ENCODE results near the gene ATAD3C. TPM values are rescaled to one million over a fixed set of nuclear protein-coding genes. Genes with fewer than 3 reads are reported as not detected.
"Not testable (repeated sequence)": the region's sequence is repeated elsewhere in the genome, so short reads cannot be mapped to it uniquely, and the experiment has no call there.

ATAD3C gene
- total RNA-seq, 1 donor from 2014 or later: 1.6 TPM

GRCh38 chr1:1479547-1480487 is 30.3 kb downstream of the ATAD3C start:
- no peaks in the 10 kb centered on the region for H3K27me3 Mint-ChIP-seq
- DNase-seq (ENCODE audit: low spot score, unreplicated experiment): no peak
- no peak overlapping the region for H3K4me3 Mint-ChIP-seq (ENCODE audit: low read depth)
- TF ChIP-seq, protein P1, sequence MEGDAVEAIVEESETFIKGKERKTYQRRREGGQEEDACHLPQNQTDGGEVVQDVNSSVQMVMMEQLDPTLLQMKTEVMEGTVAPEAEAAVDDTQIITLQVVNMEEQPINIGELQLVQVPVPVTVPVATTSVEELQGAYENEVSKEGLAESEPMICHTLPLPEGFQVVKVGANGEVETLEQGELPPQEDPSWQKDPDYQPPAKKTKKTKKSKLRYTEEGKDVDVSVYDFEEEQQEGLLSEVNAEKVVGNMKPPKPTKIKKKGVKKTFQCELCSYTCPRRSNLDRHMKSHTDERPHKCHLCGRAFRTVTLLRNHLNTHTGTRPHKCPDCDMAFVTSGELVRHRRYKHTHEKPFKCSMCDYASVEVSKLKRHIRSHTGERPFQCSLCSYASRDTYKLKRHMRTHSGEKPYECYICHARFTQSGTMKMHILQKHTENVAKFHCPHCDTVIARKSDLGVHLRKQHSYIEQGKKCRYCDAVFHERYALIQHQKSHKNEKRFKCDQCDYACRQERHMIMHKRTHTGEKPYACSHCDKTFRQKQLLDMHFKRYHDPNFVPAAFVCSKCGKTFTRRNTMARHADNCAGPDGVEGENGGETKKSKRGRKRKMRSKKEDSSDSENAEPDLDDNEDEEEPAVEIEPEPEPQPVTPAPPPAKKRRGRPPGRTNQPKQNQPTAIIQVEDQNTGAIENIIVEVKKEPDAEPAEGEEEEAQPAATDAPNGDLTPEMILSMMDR (IDR thresholded peaks at IDR 0.05; ENCODE audit: unreplicated experiment): no peak
- peaks cover 5% of the 10 kb centered on the region for H3K36me3 Mint-ChIP-seq (ENCODE audit: insufficient read depth)
- no peaks in the 10 kb centered on the region for H3K4me1 Mint-ChIP-seq (ENCODE audit: low read depth)
- H3K9me3 Mint-ChIP-seq (ENCODE audit: low read depth): no peaks in the 10 kb centered on the region
- no peak overlapping the region for H3K27ac Mint-ChIP-seq

DNA sequence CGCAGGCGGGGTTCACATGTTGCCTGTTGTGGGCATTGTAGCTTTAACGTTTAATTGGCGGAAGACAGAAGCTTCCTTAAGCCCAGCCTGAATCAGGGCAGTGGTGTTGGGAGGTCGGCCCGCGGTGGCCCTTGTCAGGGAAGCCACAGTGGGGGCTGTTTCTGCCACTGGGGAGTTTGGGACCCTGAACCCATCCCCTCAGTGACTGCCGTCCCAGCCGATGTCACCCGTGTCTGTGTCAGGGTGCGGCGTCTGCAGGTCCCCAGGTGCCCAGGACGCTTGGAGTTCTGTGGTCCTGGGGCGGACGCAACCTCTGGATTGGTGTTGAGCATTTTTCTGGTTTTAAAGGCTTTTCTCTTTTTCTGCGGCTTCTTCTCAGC is 31.0 kb downstream of the ATAD3C start:
- H3K9me3 Mint-ChIP-seq (ENCODE audit: low read depth); H3K27ac Mint-ChIP-seq; H3K4me1 Mint-ChIP-seq (ENCODE audit: low read depth); H3K27me3 Mint-ChIP-seq; DNase-seq (ENCODE audit: low spot score, unreplicated experiment); H3K4me3 Mint-ChIP-seq (ENCODE audit: low read depth); H3K36me3 Mint-ChIP-seq (ENCODE audit: insufficient read depth): not testable (repeated sequence)

DNA sequence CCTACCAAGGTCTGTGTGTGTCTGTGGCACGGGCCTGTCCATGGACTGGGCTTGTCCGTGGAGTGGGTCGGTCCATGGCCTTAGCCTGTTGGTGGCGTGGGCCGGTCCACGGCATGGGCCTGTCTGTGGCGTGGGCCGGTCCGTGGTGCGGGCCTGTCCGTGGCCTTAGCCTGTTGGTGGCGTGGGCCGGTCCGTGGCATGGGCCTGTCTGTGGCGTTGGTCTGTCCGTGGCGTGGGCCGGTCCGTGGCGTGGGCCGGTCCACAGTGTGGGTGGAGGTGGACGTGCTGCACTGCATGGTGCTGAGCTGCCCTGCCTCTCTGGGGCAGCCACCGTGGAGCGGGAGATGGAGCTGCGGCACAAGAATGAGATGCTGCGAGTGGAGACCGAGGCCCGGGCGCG is 32.3 kb downstream of the ATAD3C start:
- not testable (repeated sequence) for H3K4me3 Mint-ChIP-seq (ENCODE audit: low read depth); H3K36me3 Mint-ChIP-seq (ENCODE audit: insufficient read depth); H3K27me3 Mint-ChIP-seq; H3K27ac Mint-ChIP-seq; H3K9me3 Mint-ChIP-seq (ENCODE audit: low read depth); DNase-seq (ENCODE audit: low spot score, unreplicated experiment); H3K4me1 Mint-ChIP-seq (ENCODE audit: low read depth)

DNA sequence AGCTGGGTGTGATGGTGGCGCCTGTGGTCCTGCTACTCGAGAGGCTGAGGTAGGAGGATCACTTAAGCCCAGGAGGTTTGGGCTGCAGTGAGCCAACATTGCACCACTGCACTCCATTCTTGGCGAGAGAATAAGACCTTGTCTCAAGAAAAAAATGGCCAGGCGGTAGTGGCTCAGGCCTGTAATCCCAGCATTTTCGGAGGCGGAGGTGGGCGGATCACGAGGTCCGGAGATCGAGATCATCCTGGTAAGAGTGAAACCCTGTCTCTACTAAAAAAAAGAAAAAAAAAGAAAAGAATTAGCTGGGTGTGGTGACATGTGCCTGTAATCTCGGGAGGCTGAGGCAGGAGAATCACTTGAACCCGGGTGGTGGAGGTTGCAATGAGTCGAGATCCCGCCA is 33.4 kb downstream of the ATAD3C start:
- H3K27me3 Mint-ChIP-seq: no peaks in the 10 kb centered on the region
- no peak overlapping the region for H3K4me3 Mint-ChIP-seq (ENCODE audit: low read depth)
- TF ChIP-seq, protein P1 (IDR thresholded peaks at IDR 0.05; ENCODE audit: unreplicated experiment): no peak
- H3K27ac Mint-ChIP-seq: no peak overlapping the region
- no peak for DNase-seq (ENCODE audit: low spot score, unreplicated experiment)
- peaks cover 5% of the 10 kb centered on the region for H3K36me3 Mint-ChIP-seq (ENCODE audit: insufficient read depth)
- H3K9me3 Mint-ChIP-seq (ENCODE audit: low read depth): no peaks in the 10 kb centered on the region
- no peaks in the 10 kb centered on the region for H3K4me1 Mint-ChIP-seq (ENCODE audit: low read depth)

DNA sequence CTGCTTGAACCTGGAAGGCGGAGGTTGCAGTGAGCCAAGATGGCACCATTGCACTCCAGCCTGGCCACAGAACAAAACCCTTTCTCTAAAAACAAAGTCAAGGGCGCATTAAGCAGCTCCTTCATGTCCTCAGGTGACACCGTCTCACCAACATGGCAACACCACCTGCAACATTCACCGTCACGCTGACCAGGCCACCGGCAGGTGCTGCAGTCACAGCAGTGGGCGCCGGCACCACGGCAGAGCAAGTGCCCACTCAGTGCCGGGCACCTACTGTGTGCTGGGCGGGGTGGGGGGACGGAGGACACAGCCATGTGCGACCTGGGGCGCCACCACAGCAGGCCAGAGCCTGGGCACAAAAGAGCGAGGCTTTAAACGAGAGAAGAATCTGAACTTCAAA is 34.2 kb downstream of the ATAD3C start:
- Mint-ChIP-seq H3K27me3 (no peaks in the 10 kb centered on the region), H3K27ac (no peak overlapping the region), H3K4me1 (ENCODE audit: low read depth) (no peaks in the 10 kb centered on the region), H3K36me3 (ENCODE audit: insufficient read depth) (peaks cover 6% of the 10 kb centered on the region), H3K4me3 (ENCODE audit: low read depth) (no peak overlapping the region), H3K9me3 (ENCODE audit: low read depth) (no peaks in the 10 kb centered on the region)
- DNase-seq (ENCODE audit: low spot score, unreplicated experiment): no peak
- TF ChIP-seq, protein P1 (IDR thresholded peaks at IDR 0.05; ENCODE audit: unreplicated experiment): no peak

DNA sequence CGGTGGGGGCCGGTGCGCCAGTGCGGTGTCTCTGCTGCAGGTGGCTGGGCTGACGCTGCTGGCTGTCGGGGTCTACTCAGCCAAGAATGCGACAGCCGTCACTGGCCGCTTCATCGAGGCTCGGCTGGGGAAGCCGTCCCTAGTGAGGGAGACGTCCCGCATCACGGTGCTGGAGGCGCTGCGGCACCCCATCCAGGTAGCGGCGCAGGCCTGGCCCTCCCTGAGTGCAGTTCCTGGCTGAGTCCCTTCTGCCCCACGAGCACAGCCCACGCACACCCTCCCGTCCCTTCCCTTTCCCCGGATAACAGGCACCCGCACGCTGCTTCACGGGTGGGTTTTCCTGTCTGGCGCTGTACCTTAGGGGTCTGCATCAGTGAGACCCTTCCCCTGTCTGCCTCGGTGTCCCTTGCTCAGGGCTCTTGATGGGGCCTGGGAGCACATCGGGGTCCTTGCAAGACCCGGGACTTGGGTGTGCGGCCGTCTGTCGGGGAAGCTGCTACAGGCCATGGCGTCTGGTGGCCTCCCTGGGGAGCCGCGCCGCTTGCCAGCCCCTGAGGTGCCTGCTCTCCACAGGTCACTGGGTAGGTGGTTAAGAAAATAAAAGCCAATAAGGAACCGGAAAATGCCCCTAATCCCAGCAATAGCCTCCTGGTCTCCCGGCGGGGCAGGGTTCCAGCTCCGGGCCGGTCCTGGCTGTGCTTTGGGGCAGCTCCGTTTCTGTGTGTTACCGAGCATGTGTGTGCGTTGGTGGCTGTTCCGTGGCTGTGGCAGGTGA is 35.7 kb downstream of the ATAD3C start:
- H3K4me1 Mint-ChIP-seq (ENCODE audit: low read depth); H3K9me3 Mint-ChIP-seq (ENCODE audit: low read depth); H3K4me3 Mint-ChIP-seq (ENCODE audit: low read depth): not testable (repeated sequence)

DNA sequence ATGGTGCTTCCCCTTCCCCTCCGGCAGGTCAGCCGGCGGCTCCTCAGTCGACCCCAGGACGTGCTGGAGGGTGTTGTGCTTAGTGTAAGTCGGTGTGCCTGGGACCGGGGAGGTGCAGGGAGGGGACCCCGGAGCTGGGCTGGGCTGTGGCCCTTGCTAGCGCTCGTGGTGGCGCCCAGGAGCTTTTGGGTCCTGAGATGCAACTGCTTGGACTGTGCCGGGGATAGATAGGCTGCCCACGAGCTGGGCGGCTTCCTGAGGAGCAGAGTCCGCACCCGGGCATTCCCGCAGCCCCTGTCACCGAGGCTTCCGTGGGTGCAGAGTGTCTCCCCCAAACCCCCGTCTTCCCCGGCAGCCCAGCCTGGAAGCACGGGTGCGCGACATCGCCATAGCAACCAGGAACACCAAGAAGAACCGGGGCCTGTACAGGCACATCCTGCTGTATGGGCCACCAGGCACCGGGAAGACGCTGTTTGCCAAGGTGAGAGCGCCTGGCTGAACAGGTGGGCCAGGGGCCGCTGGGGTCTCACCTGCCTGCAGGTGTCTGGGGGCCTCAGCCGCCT is 36.3 kb downstream of the ATAD3C start:
- not testable (repeated sequence) for H3K36me3 Mint-ChIP-seq (ENCODE audit: insufficient read depth); H3K4me3 Mint-ChIP-seq (ENCODE audit: low read depth); H3K4me1 Mint-ChIP-seq (ENCODE audit: low read depth); H3K27ac Mint-ChIP-seq; H3K27me3 Mint-ChIP-seq; H3K9me3 Mint-ChIP-seq (ENCODE audit: low read depth); DNase-seq (ENCODE audit: low spot score, unreplicated experiment)

More for the DNA sequence above, 35.7 kb downstream of the ATAD3C start:
- DNase-seq (ENCODE audit: low spot score, unreplicated experiment); H3K27me3 Mint-ChIP-seq; H3K27ac Mint-ChIP-seq; H3K36me3 Mint-ChIP-seq (ENCODE audit: insufficient read depth): not testable (repeated sequence)

Data from progenitor cell of endocrine pancreas (in vitro differentiated cells).